Neural progenitor cell (in vitro differentiated cells): Measurements from ENCODE around the gene KLRG1. TPM values are rescaled to one million over a fixed set of nuclear protein-coding genes. Genes with fewer than 3 reads are reported as not detected.

ENCODE experiments used
- DNase-seq: peaks from one replicate; pipeline ENCODE4 v3.0.0-alpha.2; 2016; ENCODE audit warnings: low spot score
- H2AFZ ChIP-seq: fragments of 200-600 bp; sonication (generic); replicated peaks from 2 replicates; pipeline ENCODE4 v1.6.1; 2016; ENCODE audit warnings: antibody characterized with exemption
- H3F3A ChIP-seq: fragments of 200-600 bp; sonication (generic); 2 replicates; pipeline ENCODE4 v1.6.1; 2016; ENCODE audit warnings: antibody characterized with exemption, low read depth
- H3K27ac ChIP-seq: fragments of 200-600 bp; sonication (generic); 2 replicates; pipeline ENCODE4 v1.5.1; 2016; ENCODE audit warnings: mild to moderate bottlenecking
- H3K27me3 ChIP-seq: fragments of 200-600 bp; sonication (generic); 2 replicates; pipeline ENCODE4 v1.6.1; 2016; ENCODE audit warnings: mild to moderate bottlenecking, moderate library complexity
- H3K36me3 ChIP-seq: fragments of 200-600 bp; sonication (generic); 2 replicates; pipeline ENCODE4 v1.5.1; 2016
- H3K4me1 ChIP-seq: fragments of 200-600 bp; sonication (generic); 2 replicates; pipeline ENCODE4 v1.6.1; 2016; ENCODE audit warnings: mixed run types
- H3K4me2 ChIP-seq: fragments of 200-600 bp; sonication (generic); 2 replicates; pipeline ENCODE4 v1.6.1; 2016
- H3K4me3 ChIP-seq: fragments of 200-600 bp; sonication (generic); 2 replicates; pipeline ENCODE4 v1.5.1; 2016
- H3K79me2 ChIP-seq: fragments of 200-600 bp; sonication (generic); 2 replicates; pipeline ENCODE4 v1.6.1; 2016; ENCODE audit warnings: low read depth
- H3K9ac ChIP-seq: fragments of 200-600 bp; sonication (generic); 2 replicates; pipeline ENCODE4 v1.6.1; 2016
- H3K9me3 ChIP-seq: fragments of 200-600 bp; sonication (generic); 2 replicates; pipeline ENCODE4 v1.5.1; 2016; ENCODE audit warnings: low read depth
- H4K20me1 ChIP-seq: fragments of 200-600 bp; sonication (generic); 2 replicates; pipeline ENCODE4 v1.6.1; 2016; ENCODE audit warnings: low read depth
- H3K27ac Mint-ChIP-seq: 3 replicates; pipeline ENCODE4 v1.8.0; 2021; ENCODE audit warnings: mixed read lengths
- H3K27me3 Mint-ChIP-seq: 2 replicates; pipeline ENCODE4 v1.8.0; 2022; ENCODE audit warnings: low read depth, mild to moderate bottlenecking, inconsistent platforms, moderate library complexity, mixed read lengths; ENCODE audit not compliant: insufficient read depth
- H3K36me3 Mint-ChIP-seq: 3 replicates; pipeline ENCODE4 v1.8.0; 2021; ENCODE audit warnings: mixed read lengths
- H3K4me1 Mint-ChIP-seq: 3 replicates; pipeline ENCODE4 v1.8.0; 2021; ENCODE audit warnings: mixed read lengths
- H3K4me3 Mint-ChIP-seq: 3 replicates; pipeline ENCODE4 v1.8.0; 2021; ENCODE audit warnings: mild to moderate bottlenecking, moderate library complexity, mixed read lengths
- H3K9me3 Mint-ChIP-seq: 3 replicates; pipeline ENCODE4 v1.8.0; 2020; ENCODE audit warnings: mixed read lengths
- EZH2 ChIP-seq: fragments of 200-600 bp; sonication (generic); IDR thresholded peaks from 2 replicates; pipeline ENCODE4 v1.6.1; 2017; ENCODE audit warnings: antibody characterized with exemption, mild to moderate bottlenecking, moderate library complexity
- EZH2phosphoT487 ChIP-seq: fragments of 200-600 bp; sonication (generic); IDR thresholded peaks from 2 replicates; pipeline ENCODE4 v1.6.1; 2017; ENCODE audit warnings: antibody characterized with exemption
- total RNA-seq: library from RNA; depleted of rRNA; stranded (reverse); fragments of >200 nt; gene quantifications from 2 replicates; pipeline ENCODE4 v1.2.3, GENCODE V29; 2015; ENCODE audit warnings: low replicate concordance
- TF ChIP-seq, protein P1 (sequence below): fragments of 200-600 bp; sonication (generic); IDR thresholded peaks from 2 replicates; pipeline ENCODE4 v1.5.1; 2017; ENCODE audit warnings: antibody characterized with exemption, mild to moderate bottlenecking

Gene KLRG1
- total RNA-seq, 1 donor from 2014 or later, result 26.9 TPM

DNA sequence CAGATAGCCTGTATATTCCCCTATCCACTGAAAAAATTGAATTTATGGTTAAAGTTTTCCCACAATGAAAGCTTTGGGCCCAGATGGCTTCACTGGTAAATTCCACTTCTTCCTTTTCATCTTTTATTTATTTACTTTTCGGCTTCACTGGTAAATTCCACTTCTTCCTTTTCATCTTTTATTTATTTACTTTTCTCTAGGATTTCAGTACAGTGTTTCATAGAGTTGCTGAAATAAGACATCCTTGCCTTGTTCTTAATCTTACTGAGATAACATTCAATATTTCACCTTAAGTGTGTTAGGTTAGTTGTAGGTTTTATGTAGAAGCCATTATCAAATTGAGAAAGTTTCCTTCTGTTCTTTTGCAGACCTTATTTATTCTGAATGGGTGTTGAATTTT, 18.9 kb upstream of the KLRG1 start:
- H3K9me3 Mint-ChIP-seq, result peaks cover 29% of the 10 kb centered on the region
- Histone ChIP-seq H3K4me1 (no peaks in the 10 kb centered on the region), H3F3A (no peaks in the 10 kb centered on the region), H3K4me2 (no peak overlapping the region), H2AFZ (no peak overlapping the region), H3K9me3 (peaks cover 8% of the 10 kb centered on the region), H3K9ac (no peak overlapping the region), H3K79me2 (no peaks in the 10 kb centered on the region), H3K4me3 (no peak overlapping the region), H3K27ac (no peak overlapping the region), H3K27me3 (no peaks in the 10 kb centered on the region), H3K36me3 (no peaks in the 10 kb centered on the region), H4K20me1 (no peaks in the 10 kb centered on the region)
- no peak for DNase-seq
- no peak overlapping the region for H3K27ac Mint-ChIP-seq
- peaks cover 7% of the 10 kb centered on the region for H3K36me3 Mint-ChIP-seq
- H3K27me3 Mint-ChIP-seq, result no peaks in the 10 kb centered on the region
- H3K4me3 Mint-ChIP-seq, result no peak overlapping the region
- H3K4me1 Mint-ChIP-seq, result no peaks in the 10 kb centered on the region
- TF ChIP-seq, protein P1, sequence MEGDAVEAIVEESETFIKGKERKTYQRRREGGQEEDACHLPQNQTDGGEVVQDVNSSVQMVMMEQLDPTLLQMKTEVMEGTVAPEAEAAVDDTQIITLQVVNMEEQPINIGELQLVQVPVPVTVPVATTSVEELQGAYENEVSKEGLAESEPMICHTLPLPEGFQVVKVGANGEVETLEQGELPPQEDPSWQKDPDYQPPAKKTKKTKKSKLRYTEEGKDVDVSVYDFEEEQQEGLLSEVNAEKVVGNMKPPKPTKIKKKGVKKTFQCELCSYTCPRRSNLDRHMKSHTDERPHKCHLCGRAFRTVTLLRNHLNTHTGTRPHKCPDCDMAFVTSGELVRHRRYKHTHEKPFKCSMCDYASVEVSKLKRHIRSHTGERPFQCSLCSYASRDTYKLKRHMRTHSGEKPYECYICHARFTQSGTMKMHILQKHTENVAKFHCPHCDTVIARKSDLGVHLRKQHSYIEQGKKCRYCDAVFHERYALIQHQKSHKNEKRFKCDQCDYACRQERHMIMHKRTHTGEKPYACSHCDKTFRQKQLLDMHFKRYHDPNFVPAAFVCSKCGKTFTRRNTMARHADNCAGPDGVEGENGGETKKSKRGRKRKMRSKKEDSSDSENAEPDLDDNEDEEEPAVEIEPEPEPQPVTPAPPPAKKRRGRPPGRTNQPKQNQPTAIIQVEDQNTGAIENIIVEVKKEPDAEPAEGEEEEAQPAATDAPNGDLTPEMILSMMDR, result no peak
- no peak for TF ChIP-seq EZH2
- TF ChIP-seq EZH2phosphoT487, result no peak

DNA sequence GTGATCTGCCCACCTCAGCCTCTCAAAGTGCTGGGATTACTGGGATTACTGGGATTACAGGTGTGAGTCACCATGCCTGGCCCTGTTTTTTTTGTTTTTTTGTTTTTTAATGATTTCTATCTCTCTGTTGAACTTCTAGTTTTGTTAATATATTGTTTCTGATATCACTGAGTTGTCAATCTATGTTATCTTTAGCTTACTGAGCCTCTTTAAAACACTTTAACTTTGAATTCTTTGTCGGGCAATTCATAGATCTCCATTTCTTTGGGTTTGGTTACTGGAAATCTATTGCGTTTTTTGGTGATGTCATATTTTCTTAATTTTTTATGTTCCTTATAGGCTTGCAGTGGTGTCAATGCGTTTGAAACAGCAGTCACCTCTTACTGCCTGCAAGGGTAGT, 9.2 kb upstream of the KLRG1 start:
- no peak overlapping the region for H3K4me3 ChIP-seq
- H3K27me3 ChIP-seq, result no peaks in the 10 kb centered on the region
- no peak for DNase-seq
- peaks cover 2% of the 10 kb centered on the region for H3K27me3 Mint-ChIP-seq
- H3K4me1 ChIP-seq, result no peaks in the 10 kb centered on the region
- H3K9ac ChIP-seq, result no peak overlapping the region
- H3K4me3 Mint-ChIP-seq, result no peak overlapping the region
- no peaks in the 10 kb centered on the region for H3K79me2 ChIP-seq
- no peak overlapping the region for H3K4me2 ChIP-seq
- peaks cover 14% of the 10 kb centered on the region for H3K36me3 Mint-ChIP-seq
- no peaks in the 10 kb centered on the region for H3K4me1 Mint-ChIP-seq
- H3F3A ChIP-seq, result no peaks in the 10 kb centered on the region
- H4K20me1 ChIP-seq, result no peaks in the 10 kb centered on the region
- no peaks in the 10 kb centered on the region for H3K9me3 ChIP-seq
- H3K36me3 ChIP-seq, result no peaks in the 10 kb centered on the region
- H3K9me3 Mint-ChIP-seq, result peaks cover 19% of the 10 kb centered on the region
- no peak overlapping the region for H2AFZ ChIP-seq
- TF ChIP-seq EZH2phosphoT487, result no peak
- TF ChIP-seq, protein P1, result no peak
- TF ChIP-seq EZH2, result no peak
- no peak overlapping the region for H3K27ac Mint-ChIP-seq
- H3K27ac ChIP-seq, result no peak overlapping the region

DNA sequence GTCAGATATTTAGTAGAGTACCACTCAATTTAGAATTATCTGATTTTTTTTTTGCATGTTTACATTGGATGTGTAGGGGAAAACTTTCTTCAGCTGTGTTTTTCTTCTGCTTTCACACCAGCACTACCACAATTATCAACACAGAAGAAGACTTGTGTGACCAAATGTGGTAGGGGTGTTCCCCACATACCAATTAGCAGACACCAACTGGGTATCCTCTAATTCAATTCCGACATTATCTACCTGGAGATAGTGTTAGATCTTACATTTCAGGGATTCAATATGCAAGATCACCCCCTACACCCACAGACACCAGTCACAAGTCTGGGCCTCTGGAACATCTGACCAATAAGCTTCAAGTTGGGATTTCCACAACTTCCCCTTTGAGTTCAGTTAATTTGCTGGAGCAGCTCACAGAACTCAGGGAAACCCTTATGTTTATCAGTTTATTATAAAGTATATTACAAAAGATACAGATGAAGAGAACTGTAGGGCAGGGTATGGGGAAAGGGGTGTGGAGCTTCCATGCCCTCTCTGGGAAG, 4.1 kb upstream of the KLRG1 start:
- no peaks in the 10 kb centered on the region for H3K4me1 Mint-ChIP-seq
- no peak for TF ChIP-seq EZH2phosphoT487
- no peak for TF ChIP-seq EZH2
- TF ChIP-seq, protein P1, result no peak
- H3K9me3 ChIP-seq, result no peaks in the 10 kb centered on the region
- H3K27ac Mint-ChIP-seq, result no peak overlapping the region
- peaks cover 2% of the 10 kb centered on the region for H3K27me3 Mint-ChIP-seq
- no peak overlapping the region for H3K4me3 Mint-ChIP-seq
- H3K27ac ChIP-seq, result no peak overlapping the region
- no peak overlapping the region for H2AFZ ChIP-seq
- H3K4me1 ChIP-seq, result no peaks in the 10 kb centered on the region
- no peaks in the 10 kb centered on the region for H3F3A ChIP-seq
- H3K9ac ChIP-seq, result no peak overlapping the region
- no peak overlapping the region for H3K4me3 ChIP-seq
- no peaks in the 10 kb centered on the region for H3K79me2 ChIP-seq
- no peaks in the 10 kb centered on the region for H3K36me3 Mint-ChIP-seq
- H3K9me3 Mint-ChIP-seq, result peaks cover 1% of the 10 kb centered on the region
- no peak overlapping the region for H3K4me2 ChIP-seq
- H3K27me3 ChIP-seq, result no peaks in the 10 kb centered on the region
- no peaks in the 10 kb centered on the region for H4K20me1 ChIP-seq
- H3K36me3 ChIP-seq, result no peaks in the 10 kb centered on the region
- no peak for DNase-seq
